GM21360 (cell line): ENCODE measurements around the gene AKR1A1.
"Not testable (repeated sequence)": the region's sequence is repeated elsewhere in the genome, so short reads cannot be mapped to it uniquely, and the experiment has no call there.

ENCODE experiments used
- ATAC-seq: cut with Tn5 transposase; IDR thresholded peaks from one replicate; pipeline ENCODE4 v1.9.1; 2021; ENCODE audit warnings: mild to moderate bottlenecking, moderate library complexity; ENCODE audit not compliant: unreplicated experiment

Gene AKR1A1

DNA sequence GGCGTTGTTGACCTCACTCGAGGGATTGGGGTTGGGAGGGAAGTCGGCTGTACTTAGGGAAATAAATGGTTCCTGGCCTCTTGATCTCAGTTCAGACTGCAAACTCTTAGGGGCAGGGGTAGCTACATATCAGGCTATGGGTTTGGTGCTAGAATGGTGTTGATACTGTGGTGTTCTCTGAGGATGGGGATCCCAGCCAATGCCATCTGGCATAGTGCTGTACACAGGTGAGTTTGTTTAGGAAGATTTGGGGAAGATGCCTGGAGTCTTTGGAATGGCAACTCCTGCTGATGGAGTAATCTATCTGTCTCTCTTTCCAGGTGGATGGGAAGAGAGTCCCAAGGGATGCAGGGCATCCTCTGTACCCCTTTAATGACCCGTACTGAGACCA, 18.9 kb downstream of the AKR1A1 start:
- no peak for ATAC-seq

GRCh38 chr1:45569962-45570581, 19.4 kb downstream of the AKR1A1 start:
- peak; percentile 57 for ATAC-seq

- no peak for ATAC-seq
Observed at GRCh38 chr1:45570631-45571030, 20.0 kb downstream of the AKR1A1 start.

GRCh38 chr1:45573231-45573804, 22.7 kb downstream of the AKR1A1 start:
- ATAC-seq, result no peak

- ATAC-seq, result no peak
Observed at GRCh38 chr1:45574105-45574626, 23.5 kb downstream of the AKR1A1 start.

DNA sequence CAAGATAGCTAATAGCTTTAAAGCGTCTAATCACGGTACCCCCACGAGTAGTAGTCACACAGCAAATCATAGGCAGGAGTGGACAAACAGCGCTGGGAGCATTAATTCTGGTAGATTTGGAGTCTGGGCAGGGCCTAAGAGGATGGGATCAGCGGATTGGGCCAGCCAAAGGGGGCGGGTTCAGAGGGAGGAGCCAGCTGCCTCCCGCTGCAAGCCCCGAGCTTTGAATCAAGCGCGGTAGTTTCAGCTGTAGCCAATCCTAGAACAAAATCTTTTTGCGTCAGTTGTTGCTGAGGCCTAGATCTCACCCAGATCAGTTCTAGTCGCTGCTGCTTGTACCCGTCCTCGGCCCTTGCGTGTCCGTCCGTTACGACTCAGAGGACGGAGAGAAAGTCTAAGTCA, 32.6 kb downstream of the AKR1A1 start:
- ATAC-seq, result peak; percentile 64

DNA sequence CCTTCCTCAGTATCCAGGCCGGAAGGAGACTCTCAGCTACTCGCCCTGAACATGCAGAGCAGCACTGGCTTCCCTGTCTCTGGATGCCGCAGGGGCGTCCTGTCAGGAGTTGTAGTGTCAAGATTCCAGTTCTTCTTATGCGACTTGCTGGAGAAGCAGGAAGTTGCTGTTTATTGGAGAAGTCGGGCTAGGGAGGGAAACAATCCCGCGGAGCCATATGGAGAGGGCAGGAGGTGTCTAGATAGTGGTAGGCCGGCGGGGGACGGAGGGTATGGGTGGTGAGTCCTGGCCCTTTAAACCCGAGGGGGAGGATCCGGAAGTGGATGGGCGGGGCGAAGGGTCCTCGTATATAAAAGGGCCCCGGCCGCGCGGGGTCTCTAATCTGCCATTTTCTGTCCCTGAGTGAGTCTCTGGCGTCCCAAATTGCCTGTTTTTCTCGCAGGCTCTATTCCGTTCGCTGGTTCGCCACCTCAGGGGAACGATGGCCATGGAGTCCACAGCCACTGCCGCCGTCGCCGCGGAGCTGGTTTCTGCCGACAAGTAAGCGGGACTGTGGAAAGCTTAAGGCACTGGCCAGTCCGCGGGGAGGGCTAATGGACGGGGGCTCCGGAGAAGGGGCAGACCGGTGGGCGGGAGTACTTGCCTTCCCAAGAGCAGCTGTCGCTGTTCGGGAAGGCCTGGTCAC, 33.2 kb downstream of the AKR1A1 start, which contains the start of gene NASP:
NASP (plus strand) TSS at position 376 of the 685 bp plus-strand sequence; CDS start at position 482, 106 bp downstream.
- peak; percentile 39 for ATAC-seq

DNA sequence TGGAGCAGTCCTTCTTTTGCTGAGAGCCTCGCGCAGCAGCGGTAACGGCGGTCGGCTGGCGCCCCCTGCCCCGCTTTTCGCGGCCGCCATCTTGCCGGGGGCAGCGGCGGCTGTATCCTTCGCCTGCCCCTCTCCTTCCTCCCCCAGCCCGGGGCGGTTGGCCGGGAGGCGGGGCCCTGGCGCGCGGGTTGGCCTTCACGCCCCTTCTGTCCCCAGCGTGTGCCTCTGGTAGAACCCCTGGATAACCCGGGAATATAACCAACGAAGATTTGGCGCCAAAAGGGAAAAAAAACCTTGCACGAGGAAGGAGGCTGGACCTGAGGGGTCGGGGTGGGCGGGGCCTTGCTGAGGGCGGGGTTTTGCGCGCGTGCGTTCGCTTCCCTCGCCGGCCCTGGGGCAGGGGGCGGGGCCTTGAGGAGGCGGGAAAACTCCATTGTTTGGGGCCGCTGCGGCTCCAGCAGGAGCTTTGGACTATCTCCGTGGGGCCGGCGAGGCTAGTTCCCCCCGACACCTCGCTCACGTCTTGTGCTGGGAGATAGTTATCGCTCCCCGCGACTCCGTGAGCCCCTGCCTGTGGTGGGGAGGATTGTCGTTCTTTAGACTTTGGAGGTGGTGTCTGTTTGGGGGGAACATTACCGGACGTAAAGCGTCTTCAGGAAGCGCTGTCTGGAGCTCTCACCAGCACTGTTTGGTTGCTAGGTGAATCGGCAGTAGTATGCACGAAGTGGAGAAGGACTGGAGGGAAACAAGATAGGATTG, 33.9 kb downstream of the AKR1A1 start:
- no peak for ATAC-seq

DNA sequence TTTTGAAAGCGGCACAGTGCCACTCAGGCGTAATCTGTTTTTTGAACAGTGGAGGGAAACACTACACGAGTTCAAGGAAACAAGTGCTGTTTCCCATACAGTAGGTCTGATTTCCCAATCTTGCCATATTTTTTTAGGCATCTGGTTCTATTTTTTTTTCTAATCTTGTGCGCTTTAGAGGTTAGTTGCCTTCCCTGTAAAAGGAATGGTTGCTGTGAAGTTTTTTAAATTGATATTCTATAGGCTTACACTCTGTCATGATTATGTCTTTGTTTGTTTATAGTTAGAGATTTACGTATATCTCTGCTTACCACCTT, 34.4 kb downstream of the AKR1A1 start:
- ATAC-seq, result no peak

DNA sequence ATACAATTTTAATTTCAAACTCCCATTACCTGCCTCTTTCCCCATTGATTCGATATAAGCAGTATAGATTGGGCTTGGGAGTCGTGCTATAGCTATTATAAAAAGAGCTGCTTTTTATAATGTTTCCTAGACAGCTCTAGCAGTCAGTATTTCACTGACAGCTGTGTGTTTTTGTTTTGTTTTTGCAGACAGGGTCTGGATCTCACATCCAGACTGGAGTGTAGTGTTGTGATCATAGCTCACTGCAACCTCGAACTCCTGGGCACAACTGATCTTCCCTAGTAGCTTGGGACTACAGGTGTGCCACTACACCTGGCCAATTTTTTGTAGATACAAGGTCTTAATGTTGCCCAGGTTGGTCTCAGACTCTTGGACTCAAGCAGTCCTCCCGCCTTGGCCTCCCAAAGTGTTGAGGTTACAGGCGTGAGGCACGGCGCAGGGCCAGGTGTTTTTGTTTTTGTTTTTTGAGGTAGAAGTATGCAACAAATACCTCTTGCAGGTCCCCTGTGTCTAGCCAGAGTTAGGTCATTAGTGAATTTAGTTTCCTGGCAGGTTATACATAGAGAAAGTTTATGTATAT, 35.0 kb downstream of the AKR1A1 start:
- no peak for ATAC-seq

DNA sequence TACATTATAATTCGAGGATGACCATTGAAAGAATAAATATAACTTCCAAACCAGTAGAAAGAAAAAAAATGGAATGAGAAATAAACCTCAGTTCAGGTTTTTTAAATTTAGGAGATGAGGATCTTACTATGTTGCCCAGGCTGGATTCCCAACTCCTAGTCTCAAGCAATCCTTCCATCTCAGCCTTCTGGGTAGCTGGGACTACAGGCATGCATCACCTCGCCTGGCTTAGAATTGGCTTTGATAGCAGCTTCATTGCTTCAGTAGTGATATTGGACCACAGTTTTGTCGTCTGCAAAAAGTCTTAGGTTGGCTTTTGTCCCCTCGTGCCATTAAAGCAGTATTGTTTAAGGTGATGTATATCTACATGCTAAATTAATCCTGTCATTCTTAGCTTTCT, 36.1 kb downstream of the AKR1A1 start:
- no peak for ATAC-seq

GRCh38 chr1:45589861-45590260, 39.2 kb downstream of the AKR1A1 start:
- ATAC-seq, result no peak

DNA sequence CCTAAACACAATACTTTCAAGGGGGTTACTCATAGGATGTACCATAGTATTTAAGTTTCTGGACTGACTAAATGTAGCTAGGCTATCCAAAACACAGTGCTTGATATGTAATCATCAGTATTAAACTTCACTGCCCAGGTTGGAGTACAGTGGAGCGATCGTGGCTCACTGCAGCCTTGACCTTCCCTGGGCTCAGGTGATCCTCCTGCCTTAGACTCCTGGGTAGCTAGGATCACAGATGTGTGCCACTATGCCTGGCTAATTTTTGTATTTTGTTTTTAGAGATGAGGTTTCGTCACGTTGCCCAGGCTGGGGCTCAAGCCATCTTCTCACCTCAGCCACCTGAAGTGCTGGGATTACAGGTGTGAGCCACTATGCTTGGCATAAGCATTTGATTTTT, 43.8 kb downstream of the AKR1A1 start:
- ATAC-seq, result no peak

DNA sequence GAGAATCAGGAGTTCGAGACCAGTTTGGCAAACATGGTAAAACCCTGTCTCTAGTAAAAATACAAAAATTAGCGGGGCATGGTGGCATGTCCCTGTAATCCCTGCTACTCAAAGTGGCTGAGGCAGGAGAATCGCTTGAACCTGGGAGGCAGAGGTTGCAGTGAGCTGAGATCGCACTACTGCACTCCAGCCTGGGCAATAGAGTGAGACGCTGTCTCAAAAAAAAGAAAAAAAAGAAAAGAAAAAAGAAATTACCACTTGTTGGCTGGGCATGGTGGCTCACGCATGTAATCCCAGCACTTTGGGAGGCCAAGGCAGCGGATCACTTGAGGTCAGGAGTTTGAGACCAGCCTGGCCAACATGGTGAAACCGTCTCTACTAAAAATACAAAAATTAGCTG, 46.1 kb downstream of the AKR1A1 start:
- ATAC-seq, result not testable (repeated sequence)

GRCh38 chr1:45604239-45604638, 53.6 kb downstream of the AKR1A1 start:
- no peak for ATAC-seq

GRCh38 chr1:45607404-45608074, 56.9 kb downstream of the AKR1A1 start:
- no peak for ATAC-seq

GRCh38 chr1:45608175-45609156, 57.8 kb downstream of the AKR1A1 start:
- ATAC-seq, result no peak

DNA sequence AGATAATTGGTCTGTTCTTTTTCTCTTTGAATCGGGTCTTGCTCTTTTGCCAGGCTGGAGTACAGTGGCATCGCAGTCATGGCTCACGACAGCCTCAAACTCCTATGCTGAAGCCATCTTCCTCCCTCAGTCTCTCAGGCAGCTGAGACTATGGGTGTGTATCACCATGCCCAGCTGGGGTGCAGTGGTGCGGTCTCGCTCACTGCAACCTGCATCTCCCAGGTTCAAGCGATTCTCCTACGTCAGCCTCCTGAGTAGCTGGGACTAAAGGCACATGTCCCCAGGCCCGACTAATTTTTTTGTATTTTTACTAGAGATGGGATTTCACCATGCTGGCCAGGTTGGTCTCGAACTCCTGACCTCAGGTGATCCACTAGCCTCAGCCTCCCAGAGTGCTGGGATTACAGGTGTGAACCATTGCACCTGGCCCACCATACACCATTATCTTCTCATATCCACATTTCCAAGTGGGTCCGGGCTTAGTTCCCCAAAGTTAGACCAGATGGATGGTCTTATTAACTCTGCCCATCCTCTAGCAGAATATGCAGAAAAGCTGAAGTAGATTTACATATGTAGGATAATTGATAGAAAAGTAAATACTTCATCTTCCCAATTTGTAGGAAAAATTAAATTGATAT, 60.1 kb downstream of the AKR1A1 start:
- no peak for ATAC-seq
